ENCODE data around the gene ACTG2.

GRCh38 chr2:73933194-73933593 lies 40.4 kb downstream of the ACTG2 start:
- TF ChIP-seq POLR2A (IDR thresholded peaks at IDR 0.05) = no peak
- TF ChIP-seq CTCF (IDR thresholded peaks at IDR 0.05) = no peak
- no peak for TF ChIP-seq POLR2AphosphoS5 (IDR thresholded peaks at IDR 0.05)
- no peak for TF ChIP-seq EP300 (IDR thresholded peaks at IDR 0.05)

Data from gastroesophageal sphincter (tissue), 3 donors.